ENCODE measurements around the gene ABCB1.
"Not testable (repeated sequence)": the region's sequence is repeated elsewhere in the genome, so short reads cannot be mapped to it uniquely, and the experiment has no call there.

ABCB1 gene

GRCh38 chr7:87473192-87473591 lies 127.5 kb downstream of the ABCB1 start:
- DNase-seq (ENCODE audit: extremely low read depth, insufficient read length): no peak
- Histone ChIP-seq H3K36me3 (ENCODE audit: control insufficient read depth, insufficient read depth, low read length) (no peaks in the 10 kb centered on the region), H3K4me3 (replicated peaks; ENCODE audit: low read depth, low read length) (no peak overlapping the region), H3K27me3 (replicated peaks; ENCODE audit: control insufficient read depth, insufficient read depth, low read length) (no peaks in the 10 kb centered on the region)
- no peak for TF ChIP-seq CTCF (IDR thresholded peaks at IDR 0.05; ENCODE audit: insufficient read depth, low read length, poor library complexity, severe bottlenecking)

GRCh38 chr7:87471473-87471872 lies 129.2 kb downstream of the ABCB1 start:
- no peak for TF ChIP-seq CTCF (IDR thresholded peaks at IDR 0.05; ENCODE audit: insufficient read depth, low read length, poor library complexity, severe bottlenecking)
- no peak for DNase-seq (ENCODE audit: extremely low read depth, insufficient read length)
- Histone ChIP-seq H3K27me3 (replicated peaks; ENCODE audit: control insufficient read depth, insufficient read depth, low read length) (no peaks in the 10 kb centered on the region), H3K36me3 (ENCODE audit: control insufficient read depth, insufficient read depth, low read length) (no peaks in the 10 kb centered on the region), H3K4me3 (replicated peaks; ENCODE audit: low read depth, low read length) (no peak overlapping the region)

GRCh38 chr7:87469204-87469603 lies 131.5 kb downstream of the ABCB1 start:
- not testable (repeated sequence) for H3K27me3 ChIP-seq (replicated peaks; ENCODE audit: control insufficient read depth, insufficient read depth, low read length); H3K4me3 ChIP-seq (replicated peaks; ENCODE audit: low read depth, low read length); H3K36me3 ChIP-seq (ENCODE audit: control insufficient read depth, insufficient read depth, low read length); DNase-seq (ENCODE audit: extremely low read depth, insufficient read length)

GRCh38 chr7:87465534-87465880 lies 135.2 kb downstream of the ABCB1 start:
- H3K36me3 ChIP-seq (ENCODE audit: control insufficient read depth, insufficient read depth, low read length); DNase-seq (ENCODE audit: extremely low read depth, insufficient read length); H3K27me3 ChIP-seq (replicated peaks; ENCODE audit: control insufficient read depth, insufficient read depth, low read length); H3K4me3 ChIP-seq (replicated peaks; ENCODE audit: low read depth, low read length): not testable (repeated sequence)

GRCh38 chr7:87464830-87465533 lies 135.7 kb downstream of the ABCB1 start:
- not testable (repeated sequence) for DNase-seq (ENCODE audit: extremely low read depth, insufficient read length); H3K27me3 ChIP-seq (replicated peaks; ENCODE audit: control insufficient read depth, insufficient read depth, low read length); H3K4me3 ChIP-seq (replicated peaks; ENCODE audit: low read depth, low read length); H3K36me3 ChIP-seq (ENCODE audit: control insufficient read depth, insufficient read depth, low read length)

- Histone ChIP-seq H3K4me3 (replicated peaks; ENCODE audit: low read depth, low read length) (no peak overlapping the region), H3K27me3 (replicated peaks; ENCODE audit: control insufficient read depth, insufficient read depth, low read length) (no peaks in the 10 kb centered on the region), H3K36me3 (ENCODE audit: control insufficient read depth, insufficient read depth, low read length) (no peaks in the 10 kb centered on the region)
- TF ChIP-seq CTCF (IDR thresholded peaks at IDR 0.05; ENCODE audit: insufficient read depth, low read length, poor library complexity, severe bottlenecking): no peak
- no peak for DNase-seq (ENCODE audit: extremely low read depth, insufficient read length)
Observed at GRCh38 chr7:87463982-87464381, 136.7 kb downstream of the ABCB1 start.

GRCh38 chr7:87460444-87460843 lies 140.2 kb downstream of the ABCB1 start:
- not testable (repeated sequence) for H3K36me3 ChIP-seq (ENCODE audit: control insufficient read depth, insufficient read depth, low read length); H3K4me3 ChIP-seq (replicated peaks; ENCODE audit: low read depth, low read length); DNase-seq (ENCODE audit: extremely low read depth, insufficient read length); H3K27me3 ChIP-seq (replicated peaks; ENCODE audit: control insufficient read depth, insufficient read depth, low read length)

GRCh38 chr7:87459941-87460340 lies 140.7 kb downstream of the ABCB1 start:
- Histone ChIP-seq H3K27me3 (replicated peaks; ENCODE audit: control insufficient read depth, insufficient read depth, low read length) (no peaks in the 10 kb centered on the region), H3K36me3 (ENCODE audit: control insufficient read depth, insufficient read depth, low read length) (no peaks in the 10 kb centered on the region), H3K4me3 (replicated peaks; ENCODE audit: low read depth, low read length) (no peak overlapping the region)
- DNase-seq (ENCODE audit: extremely low read depth, insufficient read length): no peak
- TF ChIP-seq CTCF (IDR thresholded peaks at IDR 0.05; ENCODE audit: insufficient read depth, low read length, poor library complexity, severe bottlenecking): no peak
